Measurements from ENCODE around the gene FKBP1B.

FKBP1B gene

GRCh38 chr2:24077535-24077877 is 28.0 kb downstream of the FKBP1B start:
- H3K4me3 ChIP-seq (ENCODE audit: control insufficient read depth, low read depth, low read length): peak overlapping the region; percentile 99
- no peak for DNase-seq (ENCODE audit: low read depth)
- TF ChIP-seq, protein P1, sequence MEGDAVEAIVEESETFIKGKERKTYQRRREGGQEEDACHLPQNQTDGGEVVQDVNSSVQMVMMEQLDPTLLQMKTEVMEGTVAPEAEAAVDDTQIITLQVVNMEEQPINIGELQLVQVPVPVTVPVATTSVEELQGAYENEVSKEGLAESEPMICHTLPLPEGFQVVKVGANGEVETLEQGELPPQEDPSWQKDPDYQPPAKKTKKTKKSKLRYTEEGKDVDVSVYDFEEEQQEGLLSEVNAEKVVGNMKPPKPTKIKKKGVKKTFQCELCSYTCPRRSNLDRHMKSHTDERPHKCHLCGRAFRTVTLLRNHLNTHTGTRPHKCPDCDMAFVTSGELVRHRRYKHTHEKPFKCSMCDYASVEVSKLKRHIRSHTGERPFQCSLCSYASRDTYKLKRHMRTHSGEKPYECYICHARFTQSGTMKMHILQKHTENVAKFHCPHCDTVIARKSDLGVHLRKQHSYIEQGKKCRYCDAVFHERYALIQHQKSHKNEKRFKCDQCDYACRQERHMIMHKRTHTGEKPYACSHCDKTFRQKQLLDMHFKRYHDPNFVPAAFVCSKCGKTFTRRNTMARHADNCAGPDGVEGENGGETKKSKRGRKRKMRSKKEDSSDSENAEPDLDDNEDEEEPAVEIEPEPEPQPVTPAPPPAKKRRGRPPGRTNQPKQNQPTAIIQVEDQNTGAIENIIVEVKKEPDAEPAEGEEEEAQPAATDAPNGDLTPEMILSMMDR (conservative IDR thresholded peaks at IDR 0.05; ENCODE audit: control insufficient read depth, insufficient read depth, low read depth, low read length): no peak

- TF ChIP-seq, protein P1 (conservative IDR thresholded peaks at IDR 0.05; ENCODE audit: control insufficient read depth, insufficient read depth, low read depth, low read length): no peak
- H3K4me3 ChIP-seq (ENCODE audit: control insufficient read depth, low read depth, low read length): peak overlapping the region; percentile 99
- no peak for DNase-seq (ENCODE audit: low read depth)
These were observed 28.3 kb downstream of the FKBP1B start for GRCh38 chr2:24077879-24078278.

DNA sequence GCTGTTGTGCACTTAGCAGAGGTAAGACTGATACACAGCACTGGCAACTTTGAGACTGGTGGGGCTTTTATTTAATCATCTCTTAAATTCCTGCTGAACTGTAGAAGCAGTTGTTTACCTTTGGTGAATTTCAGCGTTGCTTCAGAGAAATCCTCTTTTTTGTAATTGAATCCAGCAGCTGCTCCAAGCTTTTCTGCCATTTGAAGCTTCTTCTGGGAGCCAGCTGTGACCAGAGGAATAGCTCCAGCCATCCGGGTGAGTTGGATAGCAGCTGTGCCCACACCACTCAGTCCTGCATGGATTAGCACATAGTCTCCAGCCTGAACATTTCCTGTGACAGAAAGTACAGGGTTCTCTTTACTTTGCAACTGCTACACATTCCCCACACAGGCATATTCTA is 31.2 kb downstream of the FKBP1B start:
- no peak for DNase-seq (ENCODE audit: low read depth)
- no peak overlapping the region for H3K4me3 ChIP-seq (ENCODE audit: control insufficient read depth, low read depth, low read length)
- TF ChIP-seq, protein P1 (conservative IDR thresholded peaks at IDR 0.05; ENCODE audit: control insufficient read depth, insufficient read depth, low read depth, low read length): no peak

DNA sequence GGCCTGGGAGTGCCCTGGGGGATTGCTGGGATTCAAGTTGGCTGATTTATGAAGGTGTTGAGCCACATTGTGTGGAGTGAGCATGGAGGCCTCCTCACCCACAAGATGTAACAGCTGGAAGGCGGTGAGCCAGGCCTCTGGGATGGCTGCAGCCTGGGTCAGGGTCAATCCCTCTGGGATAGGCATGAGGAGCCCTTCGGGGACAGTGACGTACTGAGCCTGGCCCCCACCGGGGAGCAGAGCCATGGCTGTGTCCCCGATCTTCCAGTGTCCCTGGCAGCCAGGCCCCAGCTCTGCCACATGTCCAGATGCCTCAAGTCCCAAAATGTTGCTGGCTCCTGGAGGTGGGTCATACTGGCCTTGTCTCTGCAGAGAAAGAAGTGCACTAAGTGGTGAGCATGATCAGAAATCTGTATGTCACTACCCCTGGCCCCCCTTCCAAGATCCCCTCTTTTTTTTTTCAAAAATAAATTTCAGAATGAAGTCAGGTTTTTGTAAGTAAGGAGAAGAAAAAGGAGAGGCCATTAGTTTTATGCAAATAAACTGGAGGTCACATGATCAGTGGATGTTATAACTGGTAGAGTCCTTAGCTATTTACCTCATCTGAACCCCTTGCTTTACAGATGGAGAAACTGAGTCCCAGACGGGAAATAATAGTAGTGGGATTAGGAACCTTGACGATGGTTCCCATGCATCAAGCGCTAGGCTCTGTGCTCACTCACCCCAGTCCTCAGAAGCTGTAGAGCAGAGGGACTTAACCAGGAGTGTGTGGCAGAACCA is 33.4 kb downstream of the FKBP1B start:
- H3K4me3 ChIP-seq (ENCODE audit: control insufficient read depth, low read depth, low read length): peak overlapping the region; percentile 82
- TF ChIP-seq, protein P1 (conservative IDR thresholded peaks at IDR 0.05; ENCODE audit: control insufficient read depth, insufficient read depth, low read depth, low read length): no peak
- DNase-seq (ENCODE audit: low read depth): no peak

DNA sequence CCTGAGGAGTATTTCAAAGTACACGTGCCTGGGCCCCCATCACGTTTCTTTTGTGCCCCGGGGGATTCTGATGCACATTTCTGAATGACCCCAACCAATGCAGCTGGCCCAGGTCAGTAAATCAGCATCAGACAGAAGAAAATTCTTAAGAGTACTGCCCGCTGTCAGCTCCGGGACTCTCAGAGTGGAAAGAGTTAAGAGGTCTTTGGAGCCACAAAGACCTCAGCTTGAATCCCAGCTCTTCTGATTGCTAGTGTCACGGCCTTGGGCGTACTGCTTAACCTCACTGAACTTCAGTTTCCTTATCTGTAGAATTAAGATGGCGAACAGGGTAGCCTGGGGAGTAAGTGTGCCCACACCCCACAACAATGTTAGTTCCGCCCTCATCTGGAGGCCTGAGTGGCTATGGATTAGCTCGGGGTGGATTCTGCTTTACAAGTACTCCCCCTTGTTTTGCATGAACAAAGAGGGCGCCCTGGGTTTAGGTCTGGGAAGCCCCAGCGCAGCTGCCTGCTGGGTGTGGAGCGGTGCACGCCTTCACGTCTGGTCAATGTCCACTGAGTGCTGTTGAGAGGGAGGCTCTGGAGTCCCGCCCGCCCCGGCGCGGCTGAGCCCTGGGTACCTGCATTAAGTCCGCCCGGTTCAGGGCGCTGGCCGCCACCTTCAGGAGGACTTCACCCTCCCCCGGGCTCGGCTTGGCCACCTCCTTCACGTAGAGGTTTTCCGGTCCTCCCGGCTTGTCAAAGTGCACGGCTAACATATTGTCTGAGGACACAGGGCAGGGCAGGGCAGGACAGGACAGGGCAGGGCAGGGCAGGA is 34.2 kb downstream of the FKBP1B start:
- peak overlapping the region; percentile 82 for H3K4me3 ChIP-seq (ENCODE audit: control insufficient read depth, low read depth, low read length)
- TF ChIP-seq, protein P1 (conservative IDR thresholded peaks at IDR 0.05; ENCODE audit: control insufficient read depth, insufficient read depth, low read depth, low read length): no peak
- DNase-seq (ENCODE audit: low read depth): peak; percentile 85

- peak within 1 kb of the TSS; percentile 82 for H3K4me3 ChIP-seq (ENCODE audit: control insufficient read depth, low read depth, low read length)
- DNase-seq (ENCODE audit: low read depth): peak; percentile 85
- TF ChIP-seq, protein P1 (conservative IDR thresholded peaks at IDR 0.05; ENCODE audit: control insufficient read depth, insufficient read depth, low read depth, low read length): peak; percentile 6
These were observed 35.1 kb downstream of the FKBP1B start, which contains the start of gene TP53I3 for GRCh38 chr2:24084386-24085199. Gene TP53I3, minus strand, starts transcription at chr2:24084834. Its CDS starts 508 bp downstream, at chr2:24084326.

All from fibroblast of mammary gland (primary cell).